Esophagus squamous epithelium (tissue), 5 donors: ENCODE measurements around the gene S100A16. TPM values are rescaled to one million over a fixed set of nuclear protein-coding genes. Genes with fewer than 3 reads are reported as not detected.
A peak's percentile ranks its signal among the peaks of the same experiment; 100 is the strongest.

ENCODE experiments used
- DNase-seq: peaks from one replicate; lab custom pipeline; 2025; lab: John Stamatoyannopoulos, UW
- H3K27ac ChIP-seq, 4 donors: fragments of 200-600 bp; sonication (generic); one replicate each; pipeline ENCODE4 v1.5.1; 2016 to 2019; ENCODE audit warnings: mild to moderate bottlenecking in 1 of 4
- H3K27me3 ChIP-seq, 4 donors: fragments of 200-600 bp; sonication (generic); 1 replicate in 3 of 4; 2 replicates in 1 of 4; pipeline versions ENCODE4 v1.5.1 to v1.6.0; 2017 to 2021; ENCODE audit warnings: antibody characterized with exemption in 1 of 4
- H3K36me3 ChIP-seq, 3 donors: fragments of 200-600 bp; sonication (generic); one replicate each; pipeline ENCODE4 v1.5.1; 2016 to 2019
- H3K4me1 ChIP-seq, 3 donors: fragments of 200-600 bp; sonication (generic); one replicate each; pipeline ENCODE4 v1.5.1; 2017 to 2019
- H3K4me3 ChIP-seq, 4 donors: fragments of 200-600 bp; sonication (generic); 1 replicate in 3 of 4; 2 replicates in 1 of 4; pipeline ENCODE4 v1.5.1; 2016 to 2019; ENCODE audit warnings: mild to moderate bottlenecking in 2 of 4, moderate library complexity in 1 of 4
- H3K9me3 ChIP-seq, 3 donors: fragments of 200-600 bp; sonication (generic); one replicate each; pipeline ENCODE4 v1.5.1; 2016 to 2019
- POLR2A ChIP-seq, 4 donors: fragments of 450-650 bp; IDR thresholded peaks; one replicate each; pipeline ENCODE4 v1.6.1; 2017; ENCODE audit warnings: antibody characterized with exemption in 4 of 4, mild to moderate bottlenecking in 4 of 4, moderate library complexity in 3 of 4
- WGBS, 2 donors: methylation state at CpG; one replicate each; pipeline ENCODE4 v1.1.5; 2018; 5-methylcytosine and 5-hydroxymethylcytosine counted together
- intact Hi-C: fragments of 100-400 bp; cut with DNase I; formaldehyde crosslinking; loops from one replicate; pipeline ENCODE4 v1.15.0; 2022
- total RNA-seq, 4 donors: library from RNA; depleted of rRNA; stranded (reverse); fragments of >200 nt; gene quantifications; one replicate each; pipeline ENCODE4 v1.1.0, GENCODE V29; 2016
- TF ChIP-seq, protein P1 (sequence below), 6 experiments: fragments of 450-650 bp in 4 of 6; fragments of 200-600 bp in 2 of 6; sonication (generic) in 2 of 6; IDR thresholded peaks; one replicate each; pipeline ENCODE4 v1.5.1; 2016 to 2019; ENCODE audit warnings: antibody characterized with exemption in 6 of 6, mild to moderate bottlenecking in 4 of 6, moderate library complexity in 4 of 6
- donor health status: DM: yes; HTN: yes; CAD: no.

S100A16 gene, protein sequence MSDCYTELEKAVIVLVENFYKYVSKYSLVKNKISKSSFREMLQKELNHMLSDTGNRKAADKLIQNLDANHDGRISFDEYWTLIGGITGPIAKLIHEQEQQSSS
- total RNA-seq, result 1,000 to 10,000 TPM; 1,372 to 2,409 (median 2,158) TPM

DNA sequence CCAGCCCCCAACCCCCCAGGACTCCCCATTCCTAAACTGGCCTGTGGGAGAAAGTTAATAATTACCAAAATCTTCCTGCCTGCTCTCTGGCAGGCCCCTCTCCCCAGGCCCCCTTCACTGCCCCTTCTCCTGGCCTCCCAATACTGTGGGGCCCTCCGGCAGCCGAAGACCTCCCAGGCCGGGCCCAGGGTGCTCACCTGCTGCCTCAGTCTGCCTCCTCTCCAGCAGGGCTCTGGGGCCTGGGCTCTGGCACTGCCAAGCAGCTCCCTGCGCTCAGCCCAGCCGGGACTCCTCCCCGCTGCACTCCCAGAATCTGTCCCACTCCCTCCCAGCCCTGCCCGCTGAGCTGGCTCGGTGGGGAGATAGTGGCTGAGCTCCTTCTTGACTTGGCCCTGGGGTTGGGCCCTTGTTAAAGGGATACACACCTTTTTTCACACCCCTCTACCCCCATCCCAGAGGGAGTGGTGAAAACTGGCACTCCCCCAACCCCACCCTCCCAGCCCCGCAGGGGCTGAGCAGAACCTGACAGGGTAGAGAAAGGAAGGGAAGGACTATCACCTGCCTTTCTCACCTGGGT, at the start of gene S100A16:
S100A16 (minus strand) TSS at position 383 of the 577 bp plus-strand sequence. CDS start 4,986 bp downstream, outside the sequence.
- H3K9me3 ChIP-seq, result no peaks in the 10 kb centered on the region
- intact Hi-C loops, result loop anchor here (5.0 kb wide), 1 partner anchor 36 kb away; no protein-coding TSS in a partner anchor
- H3K36me3 ChIP-seq, result peaks cover 0 to 4% (median 1%) of the 10 kb centered on the region in 3 donors
- no peak for DNase-seq
- H3K4me3 ChIP-seq, result peak within 1 kb of the TSS; percentile 54 to 76 (median 66)
- H3K27ac ChIP-seq, result peak within 1 kb of the TSS; percentile 92 to 96 (median 94)
- no peaks in the 10 kb centered on the region for H3K27me3 ChIP-seq
- TF ChIP-seq, protein P1, sequence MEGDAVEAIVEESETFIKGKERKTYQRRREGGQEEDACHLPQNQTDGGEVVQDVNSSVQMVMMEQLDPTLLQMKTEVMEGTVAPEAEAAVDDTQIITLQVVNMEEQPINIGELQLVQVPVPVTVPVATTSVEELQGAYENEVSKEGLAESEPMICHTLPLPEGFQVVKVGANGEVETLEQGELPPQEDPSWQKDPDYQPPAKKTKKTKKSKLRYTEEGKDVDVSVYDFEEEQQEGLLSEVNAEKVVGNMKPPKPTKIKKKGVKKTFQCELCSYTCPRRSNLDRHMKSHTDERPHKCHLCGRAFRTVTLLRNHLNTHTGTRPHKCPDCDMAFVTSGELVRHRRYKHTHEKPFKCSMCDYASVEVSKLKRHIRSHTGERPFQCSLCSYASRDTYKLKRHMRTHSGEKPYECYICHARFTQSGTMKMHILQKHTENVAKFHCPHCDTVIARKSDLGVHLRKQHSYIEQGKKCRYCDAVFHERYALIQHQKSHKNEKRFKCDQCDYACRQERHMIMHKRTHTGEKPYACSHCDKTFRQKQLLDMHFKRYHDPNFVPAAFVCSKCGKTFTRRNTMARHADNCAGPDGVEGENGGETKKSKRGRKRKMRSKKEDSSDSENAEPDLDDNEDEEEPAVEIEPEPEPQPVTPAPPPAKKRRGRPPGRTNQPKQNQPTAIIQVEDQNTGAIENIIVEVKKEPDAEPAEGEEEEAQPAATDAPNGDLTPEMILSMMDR (IDR thresholded peaks at IDR 0.05), result no peak
- peak in 3 of 4 donors; percentile 89 to 90 (median 89) for TF ChIP-seq POLR2A (IDR thresholded peaks at IDR 0.05)
- 8% methylated on average over 4 of the region's 9 CpGs; no CpG with 5 or more reads in 1 of the 2 donors for WGBS, 2 donors
- peaks cover 26 to 89% (median 50%) of the 10 kb centered on the region in 3 donors for H3K4me1 ChIP-seq

DNA sequence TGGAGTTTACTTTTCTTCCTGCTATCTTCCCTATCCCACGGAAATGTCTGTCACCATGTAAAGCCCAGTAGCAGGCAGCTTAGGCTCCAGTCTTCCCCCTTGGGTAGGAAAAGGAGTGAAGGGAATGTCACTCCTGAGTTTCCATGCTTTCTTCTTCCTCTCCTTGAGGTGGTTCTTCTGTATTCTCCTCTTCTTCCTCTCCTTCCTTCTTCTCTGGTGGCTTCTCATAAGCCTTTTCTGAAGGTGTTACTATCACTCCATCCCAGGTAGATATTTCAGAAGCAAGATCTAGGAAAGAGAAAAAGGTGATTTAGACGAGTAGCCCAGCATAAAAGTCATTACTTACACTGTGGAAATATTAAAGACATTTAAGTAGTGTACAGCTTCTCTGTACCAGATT, 49.3 kb upstream of the S100A16 start:
- intact Hi-C loops, result no loop called here
- 39 to 56% methylated on average over 2 of the region's 2 CpGs for WGBS, 2 donors
- Histone ChIP-seq H3K27ac (no peak overlapping the region), H3K4me3 (no peak overlapping the region), H3K36me3 (peaks cover 34 to 75% (median 65%) of the 10 kb centered on the region in 3 donors), H3K27me3 (no peaks in the 10 kb centered on the region), H3K4me1 (peaks cover 11 to 22% (median 11%) of the 10 kb centered on the region in 3 donors), H3K9me3 (no peaks in the 10 kb centered on the region)
- TF ChIP-seq, protein P1 (IDR thresholded peaks at IDR 0.05), result no peak
- TF ChIP-seq POLR2A (IDR thresholded peaks at IDR 0.05), result no peak
- no peak for DNase-seq

DNA sequence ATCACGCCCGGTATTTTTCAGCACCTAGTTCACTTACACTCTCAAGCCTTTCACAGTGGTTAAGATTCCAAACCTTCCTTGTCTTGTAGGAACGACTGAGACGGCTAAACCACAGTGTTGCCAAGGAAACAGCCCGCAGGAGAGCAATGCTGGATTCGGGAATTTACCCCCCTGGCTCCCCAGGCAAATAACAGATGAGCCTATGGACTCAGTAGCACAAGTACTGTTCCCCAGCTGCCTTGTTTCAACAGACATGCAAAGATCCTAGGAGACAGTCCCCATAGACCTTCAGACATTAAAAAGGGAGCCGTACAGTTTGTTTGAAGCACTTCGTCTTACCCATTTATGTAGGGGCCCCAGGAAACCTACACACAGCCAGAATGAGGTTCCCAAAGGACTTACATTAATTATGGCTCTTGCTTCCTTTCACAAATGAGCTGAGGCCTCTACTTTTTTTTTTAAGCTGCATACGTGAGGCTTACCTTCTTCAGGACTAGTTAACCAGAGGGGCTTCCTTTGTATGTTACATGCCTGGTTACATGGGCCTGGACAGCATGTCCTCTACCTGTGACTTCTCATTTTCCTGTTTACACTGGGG, 48.3 kb upstream of the S100A16 start:
- Histone ChIP-seq H3K27me3 (no peaks in the 10 kb centered on the region), H3K36me3 (peaks cover 25 to 64% (median 55%) of the 10 kb centered on the region in 3 donors), H3K4me3 (no peak overlapping the region), H3K9me3 (no peaks in the 10 kb centered on the region), H3K27ac (no peak overlapping the region), H3K4me1 (peaks cover 11 to 22% (median 11%) of the 10 kb centered on the region in 3 donors)
- TF ChIP-seq POLR2A (IDR thresholded peaks at IDR 0.05), result no peak
- TF ChIP-seq, protein P1 (IDR thresholded peaks at IDR 0.05), result no peak
- no peak for DNase-seq
- intact Hi-C loops, result no loop called here
- WGBS, 2 donors, result 67 to 73% methylated on average over 8 to 9 of the region's 9 CpGs

DNA sequence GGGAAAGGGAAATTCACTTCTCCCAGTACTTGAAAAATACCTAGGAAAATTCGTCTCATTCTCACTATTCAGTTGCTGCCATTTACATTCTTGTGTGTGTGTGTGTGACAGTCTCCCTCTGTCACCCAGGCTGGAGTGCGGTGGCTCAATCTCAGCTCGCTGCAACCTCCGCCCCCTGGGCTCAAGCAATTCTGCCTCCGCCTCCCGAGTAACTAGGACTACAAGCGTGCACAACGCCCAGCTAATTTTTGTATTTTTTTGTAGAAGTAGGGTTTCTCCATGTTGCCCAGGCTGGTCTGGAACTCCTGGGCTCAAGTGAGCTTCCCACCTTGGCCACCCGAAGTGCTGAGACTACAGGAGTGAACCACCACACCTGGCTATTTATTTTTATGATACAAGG, 46.7 kb upstream of the S100A16 start:
- Histone ChIP-seq H3K27me3 (no peaks in the 10 kb centered on the region), H3K4me1 (peaks cover 11 to 22% (median 11%) of the 10 kb centered on the region in 3 donors), H3K27ac (peak overlapping the region in 3 of 4 donors; percentile 91 to 99 (median 99)), H3K9me3 (no peaks in the 10 kb centered on the region), H3K36me3 (peaks cover 16 to 49% (median 39%) of the 10 kb centered on the region in 3 donors), H3K4me3 (peak overlapping the region; percentile 61 to 88 (median 80))
- WGBS, 2 donors, result 76 to 77% methylated on average over 7 to 9 of the region's 9 CpGs
- no peak for DNase-seq
- intact Hi-C loops, result no loop called here
- TF ChIP-seq, protein P1 (IDR thresholded peaks at IDR 0.05), result no peak
- TF ChIP-seq POLR2A (IDR thresholded peaks at IDR 0.05), result no peak

DNA sequence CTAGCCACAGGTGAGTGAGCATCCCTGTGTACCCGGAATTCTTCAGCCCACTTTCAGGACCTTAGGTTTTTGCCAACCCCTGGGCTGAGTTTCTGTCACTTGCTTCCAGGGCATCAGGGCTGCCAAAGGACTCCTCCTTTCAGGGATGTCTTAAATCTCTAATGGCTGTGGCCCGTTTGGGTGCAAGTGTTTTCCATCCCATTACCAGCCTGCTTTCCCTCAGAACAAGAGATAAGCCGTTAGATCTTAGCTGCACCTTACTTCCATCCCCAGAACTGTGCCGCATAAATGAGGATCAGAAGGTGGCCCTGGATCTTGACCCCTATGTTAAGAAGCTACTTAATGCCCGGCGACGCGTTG, 46.2 kb upstream of the S100A16 start:
- Histone ChIP-seq H3K4me1 (peaks cover 11 to 22% (median 11%) of the 10 kb centered on the region in 3 donors), H3K27me3 (no peaks in the 10 kb centered on the region), H3K4me3 (peak overlapping the region; percentile 61 to 88 (median 80)), H3K27ac (peak overlapping the region; percentile 91 to 99 (median 98)), H3K9me3 (no peaks in the 10 kb centered on the region), H3K36me3 (peaks cover 12 to 44% (median 34%) of the 10 kb centered on the region in 3 donors)
- WGBS, 2 donors, result 29 to 30% methylated on average over 7 of the region's 8 CpGs
- no peak for DNase-seq
- intact Hi-C loops, result no loop called here
- no peak for TF ChIP-seq POLR2A (IDR thresholded peaks at IDR 0.05)
- TF ChIP-seq, protein P1 (IDR thresholded peaks at IDR 0.05), result no peak
